ENCODE data around the gene PDCD11.

PDCD11 gene

GRCh38 chr10:103431902-103432301 is 35.5 kb downstream of the PDCD11 start:
- peaks cover 71% of the 10 kb centered on the region; the same call in 1 of the 2 replicates for H3K36me3 ChIP-seq (ENCODE audit: insufficient read depth, low read length)
- TF ChIP-seq, protein P1, sequence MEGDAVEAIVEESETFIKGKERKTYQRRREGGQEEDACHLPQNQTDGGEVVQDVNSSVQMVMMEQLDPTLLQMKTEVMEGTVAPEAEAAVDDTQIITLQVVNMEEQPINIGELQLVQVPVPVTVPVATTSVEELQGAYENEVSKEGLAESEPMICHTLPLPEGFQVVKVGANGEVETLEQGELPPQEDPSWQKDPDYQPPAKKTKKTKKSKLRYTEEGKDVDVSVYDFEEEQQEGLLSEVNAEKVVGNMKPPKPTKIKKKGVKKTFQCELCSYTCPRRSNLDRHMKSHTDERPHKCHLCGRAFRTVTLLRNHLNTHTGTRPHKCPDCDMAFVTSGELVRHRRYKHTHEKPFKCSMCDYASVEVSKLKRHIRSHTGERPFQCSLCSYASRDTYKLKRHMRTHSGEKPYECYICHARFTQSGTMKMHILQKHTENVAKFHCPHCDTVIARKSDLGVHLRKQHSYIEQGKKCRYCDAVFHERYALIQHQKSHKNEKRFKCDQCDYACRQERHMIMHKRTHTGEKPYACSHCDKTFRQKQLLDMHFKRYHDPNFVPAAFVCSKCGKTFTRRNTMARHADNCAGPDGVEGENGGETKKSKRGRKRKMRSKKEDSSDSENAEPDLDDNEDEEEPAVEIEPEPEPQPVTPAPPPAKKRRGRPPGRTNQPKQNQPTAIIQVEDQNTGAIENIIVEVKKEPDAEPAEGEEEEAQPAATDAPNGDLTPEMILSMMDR (conservative IDR thresholded peaks at IDR 0.05; ENCODE audit: low read length), result no peak
- no peak for TF ChIP-seq EZH2phosphoT487 (IDR thresholded peaks at IDR 0.05; ENCODE audit: borderline replicate concordance)
- H3K4me1 ChIP-seq (ENCODE audit: insufficient read depth, low read length, poor library complexity, severe bottlenecking), result peaks cover 13% of the 10 kb centered on the region
- no peaks in the 10 kb centered on the region for H3K9me3 ChIP-seq (ENCODE audit: insufficient read depth, low read depth, low read length)
- H3K4me2 ChIP-seq (ENCODE audit: low read depth, low read length, poor library complexity, severe bottlenecking), result no peak overlapping the region
- no peaks in the 10 kb centered on the region for H4K20me1 ChIP-seq (ENCODE audit: insufficient read depth, low read length, poor library complexity, severe bottlenecking)
- no peaks in the 10 kb centered on the region for H3K9me2 ChIP-seq (replicated peaks; ENCODE audit: low read depth, low read length)
- H3F3A ChIP-seq (ENCODE audit: low read depth), result no peaks in the 10 kb centered on the region
- no peak overlapping the region for H2AFZ ChIP-seq (ENCODE audit: low read length)
- no peaks in the 10 kb centered on the region for H3K27me3 ChIP-seq (ENCODE audit: insufficient read depth, low read length, poor library complexity, severe bottlenecking)
- H3K79me2 ChIP-seq (ENCODE audit: insufficient read depth, low read length), result no peaks in the 10 kb centered on the region
- H3K9ac ChIP-seq (ENCODE audit: low read depth, low read length, poor library complexity, severe bottlenecking), result no peak overlapping the region
- no peak overlapping the region for H3K4me3 ChIP-seq (ENCODE audit: low read length, poor library complexity, severe bottlenecking)

DNA sequence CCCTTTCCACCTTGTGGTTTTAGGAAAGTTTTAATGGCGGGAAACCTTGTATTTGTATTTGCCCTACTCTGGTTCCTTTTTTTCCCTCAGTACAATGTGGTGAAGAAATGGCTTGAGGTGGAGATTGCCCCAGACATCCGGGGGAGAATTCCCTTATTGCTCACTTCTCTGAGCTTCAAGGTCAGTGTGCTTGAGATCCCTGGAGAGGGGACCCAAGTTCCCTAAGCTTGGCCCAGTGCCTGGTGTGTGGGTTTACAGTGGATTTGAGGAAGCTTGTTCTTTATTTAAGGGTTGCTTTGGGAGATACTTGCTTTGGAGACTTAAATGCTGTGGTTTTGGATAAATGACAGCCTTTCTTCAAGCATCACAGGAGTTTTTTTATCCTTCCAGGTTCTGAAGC is 37.4 kb downstream of the PDCD11 start:
- Histone ChIP-seq H4K20me1 (ENCODE audit: insufficient read depth, low read length, poor library complexity, severe bottlenecking) (no peaks in the 10 kb centered on the region), H3K27me3 (ENCODE audit: insufficient read depth, low read length, poor library complexity, severe bottlenecking) (no peaks in the 10 kb centered on the region), H3K4me3 (ENCODE audit: low read length, poor library complexity, severe bottlenecking) (no peak overlapping the region), H3K79me2 (ENCODE audit: insufficient read depth, low read length) (no peaks in the 10 kb centered on the region), H2AFZ (ENCODE audit: low read length) (no peak overlapping the region), H3K4me2 (ENCODE audit: low read depth, low read length, poor library complexity, severe bottlenecking) (no peak overlapping the region), H3K4me1 (ENCODE audit: insufficient read depth, low read length, poor library complexity, severe bottlenecking) (peaks cover 8% of the 10 kb centered on the region), H3K9me2 (replicated peaks; ENCODE audit: low read depth, low read length) (no peaks in the 10 kb centered on the region), H3F3A (ENCODE audit: low read depth) (no peaks in the 10 kb centered on the region), H3K9me3 (ENCODE audit: insufficient read depth, low read depth, low read length) (no peaks in the 10 kb centered on the region), H3K36me3 (ENCODE audit: insufficient read depth, low read length) (peaks cover 73% of the 10 kb centered on the region; the same call in 1 of the 2 replicates), H3K9ac (ENCODE audit: low read depth, low read length, poor library complexity, severe bottlenecking) (no peak overlapping the region)
- no peak for TF ChIP-seq EZH2phosphoT487 (IDR thresholded peaks at IDR 0.05; ENCODE audit: borderline replicate concordance)
- TF ChIP-seq, protein P1 (conservative IDR thresholded peaks at IDR 0.05; ENCODE audit: low read length), result no peak

DNA sequence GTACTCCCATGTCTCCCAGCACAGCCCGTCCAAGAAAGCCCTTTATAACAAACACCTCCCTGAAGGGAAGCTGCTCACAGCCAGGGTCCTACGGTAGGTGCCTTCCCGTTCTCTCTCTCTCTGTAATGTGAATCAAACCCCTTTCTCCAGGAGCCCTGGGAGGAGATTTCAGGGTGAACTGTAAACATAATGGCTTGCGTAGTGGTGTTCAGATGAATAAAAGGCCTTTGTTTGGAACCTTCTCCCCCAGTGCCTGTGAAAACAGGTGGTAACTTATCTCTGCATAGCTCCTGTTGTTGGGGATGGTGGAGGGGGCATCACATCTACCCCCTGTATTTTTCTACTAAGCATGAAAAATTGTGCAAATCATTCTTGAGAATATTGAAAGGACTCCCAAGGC is 43.4 kb downstream of the PDCD11 start:
- TF ChIP-seq EZH2phosphoT487 (IDR thresholded peaks at IDR 0.05; ENCODE audit: borderline replicate concordance), result no peak
- TF ChIP-seq, protein P1 (conservative IDR thresholded peaks at IDR 0.05; ENCODE audit: low read length), result no peak
- no peak overlapping the region for H3K4me3 ChIP-seq (ENCODE audit: low read length, poor library complexity, severe bottlenecking)
- H3K36me3 ChIP-seq (ENCODE audit: insufficient read depth, low read length), result peaks cover 91% of the 10 kb centered on the region; the same call in 1 of the 2 replicates
- H2AFZ ChIP-seq (ENCODE audit: low read length), result no peak overlapping the region
- H3F3A ChIP-seq (ENCODE audit: low read depth), result no peaks in the 10 kb centered on the region
- H3K4me2 ChIP-seq (ENCODE audit: low read depth, low read length, poor library complexity, severe bottlenecking), result no peak overlapping the region
- no peaks in the 10 kb centered on the region for H3K79me2 ChIP-seq (ENCODE audit: insufficient read depth, low read length)
- no peaks in the 10 kb centered on the region for H3K9me3 ChIP-seq (ENCODE audit: insufficient read depth, low read depth, low read length)
- no peaks in the 10 kb centered on the region for H3K4me1 ChIP-seq (ENCODE audit: insufficient read depth, low read length, poor library complexity, severe bottlenecking)
- no peaks in the 10 kb centered on the region for H3K27me3 ChIP-seq (ENCODE audit: insufficient read depth, low read length, poor library complexity, severe bottlenecking)
- no peak overlapping the region for H3K9ac ChIP-seq (ENCODE audit: low read depth, low read length, poor library complexity, severe bottlenecking)
- no peaks in the 10 kb centered on the region for H3K9me2 ChIP-seq (replicated peaks; ENCODE audit: low read depth, low read length)
- H4K20me1 ChIP-seq (ENCODE audit: insufficient read depth, low read length, poor library complexity, severe bottlenecking), result no peaks in the 10 kb centered on the region
